GM19455 (cell line): ENCODE measurements around the gene SBK3.
"Not testable (repeated sequence)": the region's sequence is repeated elsewhere in the genome, so short reads cannot be mapped to it uniquely, and the experiment has no call there.

Experiments used
- ATAC-seq: cut with Tn5 transposase; IDR thresholded peaks from one replicate; pipeline ENCODE4 v1.9.1; 2021; ENCODE audit not compliant: unreplicated experiment

Gene SBK3

DNA sequence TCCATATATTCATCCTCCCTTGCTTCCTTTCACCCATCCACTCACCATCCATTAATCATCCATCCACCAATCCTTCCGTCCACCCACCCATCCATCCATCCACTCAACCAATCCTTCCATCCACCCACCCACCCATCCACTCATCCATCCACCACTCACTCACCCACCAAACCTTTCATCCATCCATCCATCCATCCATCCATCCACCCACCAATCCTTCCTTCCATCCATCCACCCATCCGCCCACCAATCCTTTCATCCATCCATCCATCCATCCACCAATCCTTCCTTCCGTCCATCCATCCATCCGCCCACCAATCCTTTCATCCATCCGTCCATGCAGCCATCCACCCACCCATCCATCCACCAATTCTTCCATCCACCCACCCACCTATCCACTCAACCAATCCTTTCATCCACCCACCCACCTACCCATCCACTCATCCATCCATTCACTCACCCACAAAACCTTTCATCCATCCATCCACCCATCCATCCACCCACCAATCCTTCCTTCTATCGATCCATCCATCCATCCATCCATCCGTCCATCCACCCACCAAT, 3.0 kb downstream of the SBK3 start:
- no peak for ATAC-seq

DNA sequence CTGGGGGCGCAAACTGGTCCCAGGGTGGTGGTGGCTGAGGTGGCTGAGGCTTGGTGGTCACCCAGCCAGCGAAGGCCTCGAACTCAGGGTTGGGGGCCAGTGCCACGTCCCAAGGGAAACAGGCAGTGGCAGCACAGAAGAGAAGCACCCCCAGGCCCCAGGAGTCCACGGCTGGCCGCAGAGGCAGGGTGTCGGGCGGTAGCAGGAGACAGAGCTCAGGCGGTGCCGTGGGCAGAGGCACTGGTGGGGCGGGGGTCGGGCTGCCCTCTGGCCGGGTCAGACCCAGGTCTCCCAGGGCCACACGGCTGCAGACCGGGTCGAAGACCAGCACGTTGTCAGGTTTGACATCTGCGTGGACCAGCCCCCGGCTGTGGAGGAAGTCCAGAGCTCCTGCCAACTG, 4.3 kb downstream of the SBK3 start:
- ATAC-seq = no peak

DNA sequence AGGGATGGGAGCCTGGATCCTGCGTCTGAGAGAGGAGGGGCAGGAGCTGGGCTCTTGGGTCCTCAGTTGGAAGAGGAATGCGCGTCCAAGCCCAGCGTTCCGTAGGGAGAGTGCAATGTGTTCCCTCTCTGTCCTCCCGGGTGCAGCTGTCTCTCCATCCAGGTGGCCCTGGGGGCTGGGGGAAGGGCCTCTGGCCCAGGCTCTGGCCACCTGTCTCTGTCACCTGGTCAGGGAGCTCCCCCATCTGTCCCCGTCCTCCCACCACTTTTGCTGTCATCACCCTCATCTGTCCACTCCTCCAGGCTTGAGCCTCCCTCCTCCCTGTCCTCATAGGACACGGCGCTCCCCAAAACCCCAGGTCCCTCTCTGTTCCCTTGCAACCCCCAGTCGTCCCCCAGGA, 4.7 kb downstream of the SBK3 start:
- ATAC-seq = no peak

GRCh38 chr19:55539090-55539984, 6.0 kb downstream of the SBK3 start:
- ATAC-seq = no peak

GRCh38 chr19:55538132-55538531, 7.2 kb downstream of the SBK3 start:
- no peak for ATAC-seq

GRCh38 chr19:55537741-55538111, 7.6 kb downstream of the SBK3 start:
- ATAC-seq = no peak

DNA sequence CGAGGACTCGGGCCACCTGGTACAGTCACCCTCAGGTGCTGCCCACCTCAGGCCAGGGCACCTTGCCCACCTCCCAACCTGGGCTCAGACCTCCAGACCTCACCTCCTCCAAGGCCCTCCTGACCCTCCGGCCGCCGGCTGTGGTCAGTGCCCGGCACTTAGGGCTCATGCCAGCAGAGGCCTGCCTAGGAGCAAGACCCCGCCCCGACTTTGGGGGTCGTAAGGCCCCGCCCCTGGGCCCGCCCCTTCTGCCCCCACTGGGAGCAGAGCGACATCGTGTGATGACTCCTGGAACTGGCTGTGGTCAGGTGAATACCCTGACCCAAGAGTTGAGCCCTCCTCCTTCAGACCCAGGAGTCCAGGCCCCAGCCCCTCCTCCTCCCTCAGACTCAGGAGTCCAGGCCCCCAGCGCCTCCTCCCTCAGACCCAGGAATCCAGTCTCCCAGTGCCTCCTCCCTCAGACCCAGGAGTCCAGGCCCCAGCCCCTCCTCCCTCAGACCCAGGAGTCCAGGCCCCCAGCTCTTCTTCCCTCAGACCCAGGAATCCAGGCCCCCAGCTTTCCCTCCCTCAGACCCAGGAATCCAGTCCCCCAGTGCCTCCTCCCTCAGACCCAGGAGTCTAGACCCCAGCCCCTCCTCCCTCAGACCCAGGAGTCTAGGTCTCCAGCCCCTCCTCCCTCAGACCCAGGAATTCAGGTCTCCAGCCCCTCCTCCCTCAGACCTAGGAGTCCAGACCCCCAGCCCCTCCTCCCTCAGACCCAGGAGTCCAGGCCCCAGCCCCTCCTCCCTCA, 8.2 kb downstream of the SBK3 start, which contains the start of gene SBK2:
TSS of gene SBK2 (minus strand) at position 183 of the 790 bp plus-strand sequence. CDS start 839 bp downstream, outside the sequence.
- ATAC-seq = no peak

- ATAC-seq = no peak
Measured at GRCh38 chr19:55536366-55536765, 9.0 kb downstream of the SBK3 start.

- no peak for ATAC-seq
Measured at GRCh38 chr19:55535965-55536350, 9.4 kb downstream of the SBK3 start.

GRCh38 chr19:55535173-55535964, 10.0 kb downstream of the SBK3 start:
- no peak for ATAC-seq

DNA sequence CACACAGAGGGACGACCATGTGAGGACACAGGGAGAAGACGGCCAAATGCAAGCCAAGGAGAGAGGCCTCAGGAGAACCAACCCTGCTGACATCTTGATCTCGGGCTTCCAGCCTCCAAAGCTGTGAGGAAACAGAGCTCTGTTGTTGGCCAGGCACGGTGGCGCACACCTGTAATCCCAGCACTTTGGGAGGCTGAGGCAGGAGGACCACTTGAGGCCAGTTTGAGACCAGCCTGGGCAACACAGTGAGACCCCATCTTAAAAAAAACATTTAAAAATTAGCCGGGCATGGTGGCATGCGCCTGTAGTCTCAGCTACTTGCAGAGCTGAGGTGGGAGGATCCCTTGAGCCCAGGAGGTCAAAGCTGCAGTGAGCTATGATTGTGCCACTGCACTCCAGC, 11.1 kb downstream of the SBK3 start:
- ATAC-seq = not testable (repeated sequence)

- no peak for ATAC-seq
Measured at GRCh38 chr19:55530996-55531395, 14.3 kb downstream of the SBK3 start.

DNA sequence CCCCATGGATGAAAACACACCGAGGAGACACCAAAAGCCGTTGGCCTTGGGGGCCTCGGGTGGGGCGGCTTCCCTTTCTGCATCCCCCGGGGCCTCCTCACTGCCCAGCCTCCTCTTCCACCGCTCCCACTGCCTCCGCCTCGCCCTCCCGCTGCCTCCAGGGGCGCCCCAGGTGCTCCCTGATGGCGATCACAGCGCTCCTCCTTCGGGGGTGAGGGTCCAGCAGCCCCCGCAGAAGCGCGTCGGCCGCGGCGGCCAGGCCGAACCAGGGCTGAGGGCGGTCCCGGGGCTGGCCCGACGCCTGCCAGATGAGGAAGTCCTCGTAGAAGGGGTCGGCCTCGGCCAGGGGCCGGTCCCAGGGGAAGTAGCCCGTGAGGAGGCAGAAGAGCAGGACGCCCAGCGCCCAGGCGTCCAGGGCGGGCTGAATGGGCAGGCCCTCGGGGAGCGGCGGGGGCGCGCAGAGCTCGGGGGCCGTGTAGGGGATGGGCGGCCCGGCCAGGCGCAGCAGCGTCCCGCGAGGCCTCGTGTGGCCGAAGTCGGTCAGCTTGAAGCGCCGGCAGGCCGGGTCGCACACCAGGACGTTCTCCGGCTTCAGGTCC, 15.6 kb downstream of the SBK3 start:
- no peak for ATAC-seq

DNA sequence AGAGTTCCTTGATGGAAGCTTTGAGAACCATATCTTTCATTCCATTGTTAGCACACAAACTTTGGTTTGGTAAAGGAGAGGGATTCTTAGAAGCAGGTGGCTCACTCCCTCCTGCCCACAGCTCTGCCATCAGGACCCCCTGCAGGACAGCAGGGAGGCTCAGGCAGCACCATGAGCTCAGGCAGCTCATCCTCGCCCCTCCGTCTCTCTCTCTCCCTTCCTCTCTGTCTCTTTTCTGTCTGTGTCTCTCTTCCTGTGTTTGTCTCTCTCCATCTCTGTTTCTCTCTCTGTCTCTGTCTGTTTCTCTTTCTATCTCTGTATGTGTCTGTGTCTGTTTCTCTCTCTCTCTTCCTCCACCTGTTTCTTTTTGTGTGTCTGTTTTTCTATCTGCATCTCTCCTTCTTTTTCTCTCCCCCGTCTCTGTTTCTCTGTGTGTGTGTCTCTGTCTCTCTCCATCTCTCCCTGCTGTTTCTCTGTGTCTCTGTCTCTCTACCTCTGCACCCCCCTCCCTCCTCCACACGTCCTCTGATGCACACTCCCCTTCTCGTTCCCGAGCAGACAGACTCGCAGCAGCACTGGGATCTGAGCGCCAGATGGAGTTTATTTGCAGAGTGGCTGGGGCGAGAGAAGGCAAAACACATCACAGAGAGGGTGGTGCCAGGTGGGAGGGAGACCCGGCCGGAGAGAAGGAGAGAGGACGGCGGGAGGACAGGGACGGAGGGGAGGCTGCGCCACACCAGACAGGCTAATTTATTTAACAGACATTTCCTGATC, 17.1 kb downstream of the SBK3 start:
- no peak for ATAC-seq

DNA sequence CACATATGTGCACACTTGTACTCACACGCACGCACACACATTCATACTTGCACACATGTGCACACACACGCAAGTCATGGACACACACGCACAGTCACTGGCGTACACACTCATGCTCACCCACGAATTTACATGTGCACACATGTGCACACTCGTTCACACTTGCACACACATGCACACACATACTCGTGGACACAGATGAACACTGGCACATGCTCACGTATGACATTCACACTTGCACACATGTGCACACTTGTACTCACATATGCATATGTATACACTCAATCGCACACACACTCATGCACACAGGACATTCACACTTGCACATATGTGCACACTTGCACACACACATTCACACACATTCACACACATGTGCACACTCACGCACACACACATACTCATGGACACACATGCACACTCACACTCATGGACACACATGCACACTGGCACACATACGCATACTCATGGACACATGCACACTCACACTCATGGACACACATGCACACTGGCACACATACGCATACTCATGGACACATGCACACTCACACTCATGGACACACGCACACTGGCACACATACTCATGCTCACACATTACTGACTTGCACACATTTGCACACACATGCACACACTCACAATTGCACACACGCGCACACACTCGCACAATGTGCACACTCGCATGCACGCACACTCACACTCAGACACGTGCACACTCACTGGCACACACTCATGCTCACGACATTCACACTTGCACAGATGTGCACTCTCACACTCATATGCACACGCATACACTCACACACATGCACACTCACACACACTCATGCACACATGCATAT, 17.9 kb downstream of the SBK3 start:
- no peak for ATAC-seq

DNA sequence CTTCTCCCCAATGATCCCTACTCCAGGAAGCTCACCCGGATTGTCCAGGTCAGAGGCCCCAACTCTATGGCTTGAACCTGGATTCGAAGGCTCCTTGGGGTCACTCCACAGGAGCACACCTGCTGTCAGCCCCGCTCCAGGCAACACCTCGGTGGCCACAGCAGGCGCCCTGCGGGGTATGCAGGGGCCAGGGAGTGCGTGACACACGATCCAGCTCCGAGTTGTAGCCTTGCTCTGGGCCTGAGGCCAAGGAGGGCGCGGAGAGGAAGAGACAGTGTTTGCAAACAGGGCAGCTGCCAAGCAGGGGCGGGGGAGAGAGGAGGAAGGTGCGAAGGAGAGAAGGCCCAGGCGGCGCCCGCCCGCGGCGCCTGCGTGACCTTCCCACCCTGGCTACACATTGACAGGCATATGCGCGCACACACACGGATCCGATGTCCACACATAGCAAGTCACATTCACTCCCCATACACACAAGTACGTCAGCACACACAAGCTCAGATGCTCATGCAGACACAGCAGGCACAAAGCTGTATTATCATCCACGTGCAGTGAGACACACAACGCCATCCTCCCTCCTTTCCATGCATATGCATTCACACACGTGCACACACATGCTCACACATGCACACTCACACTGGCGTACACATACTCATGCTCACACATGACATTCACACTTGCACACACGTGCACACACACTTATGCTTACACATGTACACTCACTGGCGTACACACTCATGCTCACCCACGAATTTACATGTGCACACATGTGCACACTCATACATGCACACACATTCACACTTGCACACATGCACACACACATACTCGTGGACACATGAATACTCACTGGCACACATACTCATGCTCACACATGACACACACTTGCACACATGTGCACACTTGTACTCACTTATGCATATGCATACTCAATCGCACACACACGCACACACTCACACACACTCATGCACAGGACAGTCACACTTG, 18.8 kb downstream of the SBK3 start:
- ATAC-seq = no peak

DNA sequence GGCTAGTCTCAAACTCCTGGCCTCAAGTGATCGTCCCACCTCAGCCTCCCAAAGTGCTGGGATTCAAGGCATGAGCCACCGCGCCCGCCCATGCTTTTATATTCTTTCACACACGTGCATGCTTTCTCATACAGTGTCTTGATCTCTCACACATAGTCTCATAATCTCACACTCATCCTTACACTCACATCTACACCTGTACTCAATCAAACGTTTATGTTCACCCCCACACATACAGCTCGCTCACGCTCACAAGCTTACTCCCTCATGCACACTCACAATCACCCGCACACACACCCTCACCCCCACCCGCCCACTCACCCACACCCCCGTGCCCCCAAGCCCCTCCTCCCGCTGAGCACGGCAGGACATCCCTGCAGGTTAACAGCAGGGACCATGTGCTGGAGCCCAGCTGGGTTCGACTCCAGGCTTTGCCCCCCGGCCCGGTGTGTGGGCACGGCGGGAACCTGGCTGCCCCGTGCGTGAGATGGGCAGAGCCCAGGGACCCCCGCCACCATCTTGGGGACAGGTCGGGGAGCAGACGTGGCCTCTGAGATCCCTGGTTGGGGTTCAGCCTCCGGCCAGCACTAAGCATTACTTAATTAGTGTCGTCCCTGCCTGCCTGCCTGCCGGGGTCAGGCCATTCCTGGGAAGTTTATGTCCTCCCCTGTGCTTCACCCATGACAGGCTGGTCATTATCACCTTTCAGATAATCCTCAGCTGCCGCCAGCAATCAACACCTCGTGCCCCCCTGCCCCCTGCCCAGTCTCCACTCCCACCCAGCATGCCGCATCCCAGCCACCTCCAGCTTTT, 19.8 kb downstream of the SBK3 start:
- ATAC-seq = no peak
